ENCODE results near the gene SPTLC3. TPM values are rescaled to one million over a fixed set of nuclear protein-coding genes. Genes with fewer than 3 reads are reported as not detected.

The SPTLC3 gene
- total RNA-seq, 1 experiment from 2014 or later: 10.7 TPM

- Histone ChIP-seq H3F3A (ENCODE audit: insufficient read depth, low read depth) (peaks cover 11% of the 10 kb centered on the region; the same call in 1 of the 2 replicates), H3K27me3 (ENCODE audit: insufficient read depth, low read depth) (no peaks in the 10 kb centered on the region), H3K36me3 (ENCODE audit: low read depth) (no peaks in the 10 kb centered on the region), H3K4me3 (no peak overlapping the region), H3K79me2 (ENCODE audit: low read depth) (no peaks in the 10 kb centered on the region), H2AFZ (no peak overlapping the region), H3K27ac (no peak overlapping the region), H3K4me2 (no peak overlapping the region), H3K9me2 (ENCODE audit: insufficient read depth) (no peaks in the 10 kb centered on the region), H4K20me1 (ENCODE audit: insufficient read depth) (no peaks in the 10 kb centered on the region), H3K4me1 (replicated peaks; ENCODE audit: insufficient read depth) (peaks cover 28% of the 10 kb centered on the region), H3K9me3 (ENCODE audit: insufficient read depth, low read depth) (no peaks in the 10 kb centered on the region)
- no TSS peak for BruUV-seq (replicated peaks)
- ChIA-PET CTCF (no interaction called here), POLR2A (ENCODE audit: unreplicated experiment) (no interaction called here)
- intact Hi-C loops (cut with micrococcal nuclease; ENCODE audit: unreplicated experiment): no loop called here
- TF ChIP-seq EZH2 (IDR thresholded peaks at IDR 0.05; ENCODE audit: low read depth) (no peak), CTCF (conservative IDR thresholded peaks at IDR 0.05) (no peak)
- no peak for DNase-seq
Measured at GRCh38 chr20:13012886-13013285, 4.1 kb downstream of the SPTLC3 start.

GRCh38 chr20:13013411-13013810 lies 4.6 kb downstream of the SPTLC3 start:
- CTCF ChIA-PET: no interaction called here
- no TSS peak for BruUV-seq (replicated peaks)
- H3K9me2 ChIP-seq (ENCODE audit: insufficient read depth): no peaks in the 10 kb centered on the region

GRCh38 chr20:13017235-13017634 lies 8.5 kb downstream of the SPTLC3 start:
- TF ChIP-seq EZH2 (IDR thresholded peaks at IDR 0.05; ENCODE audit: low read depth): no peak
- no peak for TF ChIP-seq CTCF (conservative IDR thresholded peaks at IDR 0.05)
- Histone ChIP-seq H3K9me3 (ENCODE audit: insufficient read depth, low read depth) (peaks cover 7% of the 10 kb centered on the region; the same call in 1 of the 2 replicates), H3F3A (ENCODE audit: insufficient read depth, low read depth) (no peaks in the 10 kb centered on the region), H3K4me2 (no peak overlapping the region), H3K4me3 (no peak overlapping the region), H2AFZ (no peak overlapping the region), H3K27ac (no peak overlapping the region), H3K9me2 (ENCODE audit: insufficient read depth) (no peaks in the 10 kb centered on the region), H3K79me2 (ENCODE audit: low read depth) (no peaks in the 10 kb centered on the region), H3K27me3 (ENCODE audit: insufficient read depth, low read depth) (no peaks in the 10 kb centered on the region), H4K20me1 (ENCODE audit: insufficient read depth) (no peaks in the 10 kb centered on the region), H3K4me1 (replicated peaks; ENCODE audit: insufficient read depth) (no peaks in the 10 kb centered on the region), H3K36me3 (ENCODE audit: low read depth) (no peaks in the 10 kb centered on the region)
- intact Hi-C loops (cut with micrococcal nuclease; ENCODE audit: unreplicated experiment): no loop called here
- ChIA-PET CTCF (no interaction called here), POLR2A (ENCODE audit: unreplicated experiment) (no interaction called here)
- DNase-seq: no peak
- no TSS peak for BruUV-seq (replicated peaks)

More at GRCh38 chr20:13013411-13013810, 4.6 kb downstream of the SPTLC3 start:
- H3K79me2 ChIP-seq (ENCODE audit: low read depth): no peaks in the 10 kb centered on the region
- H3K36me3 ChIP-seq (ENCODE audit: low read depth): no peaks in the 10 kb centered on the region
- peaks cover 24% of the 10 kb centered on the region for H3K4me1 ChIP-seq (replicated peaks; ENCODE audit: insufficient read depth)
- no peaks in the 10 kb centered on the region for H4K20me1 ChIP-seq (ENCODE audit: insufficient read depth)
- DNase-seq: no peak
- TF ChIP-seq CTCF (conservative IDR thresholded peaks at IDR 0.05) (no peak), EZH2 (IDR thresholded peaks at IDR 0.05; ENCODE audit: low read depth) (no peak)
- H3K4me3 ChIP-seq: no peak overlapping the region
- no peaks in the 10 kb centered on the region for H3K27me3 ChIP-seq (ENCODE audit: insufficient read depth, low read depth)
- intact Hi-C loops (cut with micrococcal nuclease; ENCODE audit: unreplicated experiment): no loop called here
- H3F3A ChIP-seq (ENCODE audit: insufficient read depth, low read depth): peaks cover 11% of the 10 kb centered on the region; the same call in 1 of the 2 replicates
- POLR2A ChIA-PET (ENCODE audit: unreplicated experiment): no interaction called here
- no peak overlapping the region for H3K27ac ChIP-seq
- no peak overlapping the region for H3K4me2 ChIP-seq
- no peaks in the 10 kb centered on the region for H3K9me3 ChIP-seq (ENCODE audit: insufficient read depth, low read depth)
- no peak overlapping the region for H2AFZ ChIP-seq
